Measurements from ENCODE around the gene NRCAM.
"Not testable (repeated sequence)": the region's sequence is repeated elsewhere in the genome, so short reads cannot be mapped to it uniquely, and the experiment has no call there.

NRCAM gene

DNA sequence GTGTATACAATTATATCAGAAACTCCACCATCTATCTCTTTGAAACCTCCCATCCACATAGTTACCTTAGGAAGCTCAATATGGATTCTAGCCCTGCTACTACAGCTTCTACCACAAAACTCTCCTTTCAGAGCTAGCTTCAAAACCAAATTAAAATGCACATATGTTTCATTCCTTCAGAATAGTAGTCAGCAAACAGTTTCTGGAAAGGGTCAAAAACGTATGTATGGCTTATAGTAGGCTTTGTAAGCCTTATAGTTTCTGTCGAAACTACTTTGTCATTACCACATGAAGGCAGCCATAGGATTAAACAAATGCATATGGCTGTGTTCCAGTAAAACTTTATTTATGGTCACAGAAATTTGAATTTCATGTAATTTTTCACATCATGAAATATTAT lies 170.5 kb downstream of the NRCAM start:
- TF ChIP-seq TAF1 (IDR thresholded peaks at IDR 0.05; ENCODE audit: low read depth, low read length) (no peak), PAX5 (IDR thresholded peaks at IDR 0.05; ENCODE audit: insufficient read depth, low read length, severe bottlenecking) (no peak), POLR2A (IDR thresholded peaks at IDR 0.05; ENCODE audit: low read depth, low read length) (no peak), SPI1 (IDR thresholded peaks at IDR 0.05; ENCODE audit: low read depth, low read length) (no peak), POU2F2 (IDR thresholded peaks at IDR 0.05; ENCODE audit: low read depth, low read length) (no peak), POLR2AphosphoS5 (IDR thresholded peaks at IDR 0.05; ENCODE audit: low read depth, low read length) (no peak)
- no peak for FAIRE-seq

DNA sequence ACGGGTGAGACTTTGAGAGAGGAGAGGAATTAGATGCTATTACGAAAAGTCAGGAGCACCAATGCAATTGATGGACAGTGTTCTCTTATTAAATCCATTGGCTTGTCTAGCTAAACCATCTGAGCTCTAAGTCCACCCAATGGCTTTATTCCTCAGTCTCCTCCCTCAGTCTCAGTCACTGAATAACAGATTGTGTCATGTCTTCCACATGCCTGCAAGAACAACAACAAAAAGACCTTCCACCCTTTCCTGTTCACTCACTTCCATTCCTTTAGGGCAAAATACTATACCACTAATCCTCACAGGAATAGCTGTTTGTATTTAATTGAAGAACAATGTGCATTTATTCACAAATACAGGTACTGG lies 171.2 kb downstream of the NRCAM start:
- FAIRE-seq, result no peak
- TF ChIP-seq TAF1 (IDR thresholded peaks at IDR 0.05; ENCODE audit: low read depth, low read length) (no peak), SPI1 (IDR thresholded peaks at IDR 0.05; ENCODE audit: low read depth, low read length) (no peak), POU2F2 (IDR thresholded peaks at IDR 0.05; ENCODE audit: low read depth, low read length) (no peak)
- no peak for DNase-seq (ENCODE audit: insufficient read length, low spot score)

More for the DNA sequence above, 170.5 kb downstream of the NRCAM start:
- DNase-seq (ENCODE audit: insufficient read length, low spot score), result no peak

DNA sequence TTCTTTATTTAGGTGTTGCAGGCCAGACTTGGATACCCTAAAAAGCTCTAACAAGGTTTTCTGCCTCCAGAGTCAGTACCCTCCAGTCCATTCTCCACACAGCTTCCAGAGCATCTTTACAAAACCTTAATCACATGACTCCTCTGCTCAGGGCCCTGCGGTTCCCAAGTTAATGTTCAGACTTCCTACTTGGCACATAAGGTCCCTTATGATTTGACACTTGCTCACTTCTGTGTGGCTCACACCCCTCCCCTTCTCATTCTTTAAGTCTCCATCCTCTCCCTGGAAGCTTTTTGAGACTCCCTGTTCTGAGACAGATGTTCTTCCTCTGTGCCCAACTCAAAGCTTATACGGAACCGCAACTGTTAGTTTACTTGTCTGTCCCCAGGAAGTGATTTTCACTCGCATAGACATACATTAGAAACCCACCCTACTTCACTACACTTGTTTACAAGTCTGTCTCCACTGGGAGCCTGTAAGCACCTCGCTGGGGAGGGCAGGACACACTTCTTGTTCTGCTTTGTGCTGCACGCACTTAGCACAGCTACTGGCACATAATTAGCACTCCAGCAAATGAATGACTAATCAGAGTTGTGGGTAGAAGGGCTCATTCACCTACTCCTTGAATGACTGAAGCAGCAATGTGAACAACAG lies 171.8 kb downstream of the NRCAM start:
- FAIRE-seq (peak; percentile 57), DNase-seq (ENCODE audit: insufficient read length, low spot score) (no peak)
- TF ChIP-seq POLR2A (IDR thresholded peaks at IDR 0.05; ENCODE audit: low read depth, low read length) (no peak), POLR2AphosphoS5 (IDR thresholded peaks at IDR 0.05; ENCODE audit: low read depth, low read length) (no peak), PAX5 (IDR thresholded peaks at IDR 0.05; ENCODE audit: insufficient read depth, low read length, severe bottlenecking) (no peak), SPI1 (IDR thresholded peaks at IDR 0.05; ENCODE audit: low read depth, low read length) (no peak), POU2F2 (IDR thresholded peaks at IDR 0.05; ENCODE audit: low read depth, low read length) (no peak), TAF1 (IDR thresholded peaks at IDR 0.05; ENCODE audit: low read depth, low read length) (no peak)

DNA sequence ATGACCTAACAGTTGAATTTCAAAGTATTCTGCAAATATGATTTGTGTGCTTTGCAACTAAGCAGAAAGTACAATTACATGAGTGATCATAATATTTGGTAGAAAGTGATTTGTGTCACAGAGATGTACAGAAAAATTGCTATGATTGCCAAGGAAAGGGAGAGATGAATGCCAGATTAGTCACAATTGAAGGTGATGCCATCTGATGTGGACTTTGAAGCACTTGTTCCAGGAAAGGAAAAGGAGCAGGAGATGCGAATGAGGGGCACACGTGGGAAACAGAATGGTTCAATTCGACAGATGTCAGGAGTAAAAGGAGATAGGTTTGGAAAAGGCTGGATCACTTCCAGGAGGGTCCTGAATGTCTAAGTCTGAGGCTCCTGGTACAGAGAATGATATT lies 173.0 kb downstream of the NRCAM start:
- FAIRE-seq (no peak), DNase-seq (ENCODE audit: insufficient read length, low spot score) (no peak)
- TF ChIP-seq SPI1 (IDR thresholded peaks at IDR 0.05; ENCODE audit: low read depth, low read length) (no peak), POLR2AphosphoS5 (IDR thresholded peaks at IDR 0.05; ENCODE audit: low read depth, low read length) (no peak), PAX5 (IDR thresholded peaks at IDR 0.05; ENCODE audit: insufficient read depth, low read length, severe bottlenecking) (no peak), POU2F2 (IDR thresholded peaks at IDR 0.05; ENCODE audit: low read depth, low read length) (no peak), TAF1 (IDR thresholded peaks at IDR 0.05; ENCODE audit: low read depth, low read length) (no peak)

DNA sequence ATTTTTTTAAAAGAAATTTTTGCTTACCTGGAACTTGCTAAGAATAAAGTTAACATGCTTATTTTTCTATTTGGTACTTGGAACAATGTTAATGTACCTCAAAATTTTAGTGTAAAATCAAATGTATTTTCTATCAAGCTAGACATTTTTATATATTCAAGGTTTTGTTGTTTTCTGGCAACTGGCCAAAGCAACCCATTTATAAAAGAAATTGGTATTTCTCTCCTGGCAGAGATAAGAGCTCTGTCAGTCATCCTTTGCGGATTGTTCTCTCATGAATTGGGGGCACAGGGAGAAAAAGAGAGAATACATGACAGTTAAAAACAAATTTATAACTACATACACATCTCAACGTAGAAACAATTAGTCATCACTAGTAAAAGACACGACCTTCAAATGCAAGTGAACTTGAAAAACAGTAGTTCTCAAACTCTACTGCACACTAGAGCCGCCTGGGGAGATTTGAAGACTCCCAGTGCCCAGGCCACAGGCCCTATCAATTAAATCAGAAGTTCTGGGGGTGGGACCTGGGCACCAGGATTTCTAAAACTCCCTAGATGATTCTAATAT lies 173.7 kb downstream of the NRCAM start:
- DNase-seq (ENCODE audit: insufficient read length, low spot score), result no peak
- FAIRE-seq, result no peak
- TF ChIP-seq TAF1 (IDR thresholded peaks at IDR 0.05; ENCODE audit: low read depth, low read length) (no peak), POLR2A (IDR thresholded peaks at IDR 0.05; ENCODE audit: low read depth, low read length) (no peak), SPI1 (IDR thresholded peaks at IDR 0.05; ENCODE audit: low read depth, low read length) (no peak), POLR2AphosphoS5 (IDR thresholded peaks at IDR 0.05; ENCODE audit: low read depth, low read length) (no peak), PAX5 (IDR thresholded peaks at IDR 0.05; ENCODE audit: insufficient read depth, low read length, severe bottlenecking) (no peak), POU2F2 (IDR thresholded peaks at IDR 0.05; ENCODE audit: low read depth, low read length) (no peak)

DNA sequence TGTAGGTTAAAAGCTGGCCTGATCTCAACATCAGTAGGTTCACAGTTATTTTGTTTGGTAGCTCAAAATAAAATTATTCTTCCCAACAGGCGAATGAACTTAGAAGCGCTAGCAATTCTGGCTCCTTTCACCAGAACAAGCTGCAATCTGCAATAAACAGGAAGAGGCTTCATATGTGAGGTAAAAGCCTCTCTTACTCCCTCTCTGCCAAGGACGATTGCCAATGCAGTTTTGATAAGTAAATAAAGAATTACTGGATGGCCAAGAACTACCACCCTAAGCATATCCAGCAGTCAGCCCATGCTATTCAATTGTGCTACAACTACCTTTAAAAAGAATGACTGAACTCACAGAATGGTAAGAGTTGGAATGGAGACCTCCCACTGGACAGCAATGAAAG lies 176.1 kb downstream of the NRCAM start:
- TF ChIP-seq PAX5 (IDR thresholded peaks at IDR 0.05; ENCODE audit: insufficient read depth, low read length, severe bottlenecking), result no peak
- no peak for TF ChIP-seq SPI1 (IDR thresholded peaks at IDR 0.05; ENCODE audit: low read depth, low read length)
- TF ChIP-seq TAF1 (IDR thresholded peaks at IDR 0.05; ENCODE audit: low read depth, low read length), result no peak
- TF ChIP-seq POLR2AphosphoS5 (IDR thresholded peaks at IDR 0.05; ENCODE audit: low read depth, low read length), result no peak
- no peak for TF ChIP-seq POLR2A (IDR thresholded peaks at IDR 0.05; ENCODE audit: low read depth, low read length)
- no peak for TF ChIP-seq POU2F2 (IDR thresholded peaks at IDR 0.05; ENCODE audit: low read depth, low read length)
- DNase-seq (ENCODE audit: insufficient read length, low spot score), result no peak
- FAIRE-seq, result no peak

DNA sequence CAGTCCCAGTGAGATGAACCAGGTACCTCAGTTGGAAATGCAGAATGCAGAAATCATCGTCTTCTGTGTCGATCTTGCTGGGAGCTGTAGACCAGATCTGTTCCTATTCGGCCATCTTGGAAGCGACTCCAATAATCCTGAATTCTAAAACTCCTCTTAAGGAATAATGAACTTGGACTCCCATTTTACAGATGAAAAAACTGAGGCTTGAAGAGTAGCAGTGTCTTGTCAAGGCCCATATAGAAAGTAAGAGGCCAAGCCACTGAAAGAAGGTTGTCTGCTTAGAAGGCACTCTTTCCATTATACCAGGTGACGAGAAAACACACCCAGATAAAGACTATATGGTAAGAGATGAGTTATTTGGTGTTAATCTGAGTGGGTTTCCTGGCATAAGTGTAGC lies 177.5 kb downstream of the NRCAM start:
- no peak for TF ChIP-seq POU2F2 (IDR thresholded peaks at IDR 0.05; ENCODE audit: low read depth, low read length)
- TF ChIP-seq POLR2AphosphoS5 (IDR thresholded peaks at IDR 0.05; ENCODE audit: low read depth, low read length), result no peak
- no peak for TF ChIP-seq SPI1 (IDR thresholded peaks at IDR 0.05; ENCODE audit: low read depth, low read length)
- no peak for TF ChIP-seq TAF1 (IDR thresholded peaks at IDR 0.05; ENCODE audit: low read depth, low read length)
- no peak for TF ChIP-seq PAX5 (IDR thresholded peaks at IDR 0.05; ENCODE audit: insufficient read depth, low read length, severe bottlenecking)
- TF ChIP-seq POLR2A (IDR thresholded peaks at IDR 0.05; ENCODE audit: low read depth, low read length), result no peak
- DNase-seq (ENCODE audit: insufficient read length, low spot score) (no peak), FAIRE-seq (no peak)

DNA sequence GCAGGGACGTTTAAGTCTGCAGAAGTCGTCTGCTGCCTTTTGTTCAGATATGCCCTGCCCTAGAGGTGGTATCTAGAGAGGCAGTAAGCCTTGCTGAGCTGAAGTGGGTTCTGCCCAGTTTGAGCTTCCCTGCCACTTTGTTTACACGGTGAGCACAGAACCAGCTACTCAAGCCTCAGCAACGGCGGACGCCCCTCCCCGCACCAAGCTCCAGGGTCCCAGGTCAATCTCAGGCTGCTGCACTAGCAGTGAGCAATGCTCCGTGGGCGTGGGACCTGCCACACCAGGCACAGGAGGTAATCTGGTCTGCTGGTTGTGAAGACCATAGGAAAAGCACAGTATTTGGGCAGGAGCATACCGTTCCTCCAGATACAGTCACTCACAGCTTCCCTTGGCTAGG lies 178.0 kb downstream of the NRCAM start:
- FAIRE-seq, result no peak
- TF ChIP-seq POLR2A (IDR thresholded peaks at IDR 0.05; ENCODE audit: low read depth, low read length) (no peak), PAX5 (IDR thresholded peaks at IDR 0.05; ENCODE audit: insufficient read depth, low read length, severe bottlenecking) (no peak), POLR2AphosphoS5 (IDR thresholded peaks at IDR 0.05; ENCODE audit: low read depth, low read length) (no peak), TAF1 (IDR thresholded peaks at IDR 0.05; ENCODE audit: low read depth, low read length) (no peak), POU2F2 (IDR thresholded peaks at IDR 0.05; ENCODE audit: low read depth, low read length) (no peak), SPI1 (IDR thresholded peaks at IDR 0.05; ENCODE audit: low read depth, low read length) (no peak)
- DNase-seq (ENCODE audit: insufficient read length, low spot score), result no peak

DNA sequence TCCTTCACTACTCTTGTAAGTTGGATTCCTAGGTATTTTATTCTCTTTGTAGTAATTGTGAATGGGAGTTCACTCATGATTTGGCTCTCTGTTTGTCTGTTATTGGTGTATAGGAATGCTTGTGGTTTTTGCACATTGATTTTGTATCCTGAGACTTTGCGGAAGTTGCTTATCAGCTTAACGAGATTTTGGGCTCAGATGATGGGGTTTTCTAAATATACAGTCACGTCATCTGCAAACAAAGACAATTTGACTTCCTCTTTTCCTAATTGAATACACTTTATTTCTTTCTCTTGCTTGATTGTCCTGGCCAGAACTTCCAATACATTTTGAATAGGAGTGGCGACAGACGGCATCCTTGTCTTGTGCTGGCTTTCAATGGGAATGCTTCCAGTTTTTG lies 181.8 kb downstream of the NRCAM start:
- not testable (repeated sequence) for DNase-seq (ENCODE audit: insufficient read length, low spot score); FAIRE-seq

DNA sequence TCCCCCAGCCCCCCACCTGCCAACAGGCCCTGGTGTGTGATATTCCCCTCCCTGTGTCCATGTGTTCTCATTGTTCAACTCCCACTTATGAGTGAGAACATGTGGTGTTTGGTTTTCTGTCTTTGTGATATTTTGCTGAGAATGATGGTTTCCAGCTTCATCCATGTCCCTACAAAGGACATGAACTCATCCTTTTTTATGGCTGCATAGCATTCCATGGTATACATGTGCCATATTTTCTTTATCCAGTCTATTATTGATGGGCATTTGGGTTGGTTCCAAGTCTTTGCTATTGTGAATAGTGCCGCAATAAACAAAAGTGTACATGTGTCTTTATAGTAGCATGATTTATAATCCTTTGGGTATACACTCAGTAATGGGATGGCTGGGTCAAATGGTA lies 183.3 kb downstream of the NRCAM start:
- FAIRE-seq, result not testable (repeated sequence)

More for the DNA sequence above, 183.3 kb downstream of the NRCAM start:
- not testable (repeated sequence) for DNase-seq (ENCODE audit: insufficient read length, low spot score)

All from GM12891 (cell line).